Activated B cell treated with CpG ODN at 0.5 μM for 24 hours (primary cell): ENCODE results near the gene CFAP221. TPM values are rescaled to one million over a fixed set of nuclear protein-coding genes. Genes with fewer than 3 reads are reported as not detected.

Experiments
- ATAC-seq: fragments of 200-7000 bp; cut with Tn5 transposase; one replicate; pipeline ENCODE4 v1.10.0; 2021; ENCODE audit warnings: low read depth, mild to moderate bottlenecking, moderate library complexity
- CTCF ChIA-PET: fragments of 350-600 bp; sonication (Branson Sonifier 250); formaldehyde crosslinking; loops from one replicate; lab custom pipeline; 2021; ENCODE audit warnings: antibody characterized with exemption; lab: Charles Lee
- POLR2A ChIA-PET: fragments of 350-600 bp; sonication (Branson Sonifier 250); formaldehyde crosslinking; loops from one replicate; lab custom pipeline; 2021; ENCODE audit warnings: antibody characterized with exemption; lab: Charles Lee
- DNase-seq: peaks from one replicate; pipeline ENCODE4 v3.0.0; 2022
- H3K27ac Mint-ChIP-seq: one replicate; pipeline ENCODE4 v1.8.0; 2020; ENCODE audit warnings: mixed read lengths
- H3K27me3 Mint-ChIP-seq: one replicate; pipeline ENCODE4 v1.8.0; 2021; ENCODE audit warnings: mixed read lengths
- H3K36me3 Mint-ChIP-seq: one replicate; pipeline ENCODE4 v1.8.0; 2021; ENCODE audit warnings: low read depth, mixed read lengths
- H3K4me1 Mint-ChIP-seq: one replicate; pipeline ENCODE4 v1.8.0; 2021; ENCODE audit warnings: mixed read lengths
- H3K4me3 Mint-ChIP-seq: one replicate; pipeline ENCODE4 v1.8.0; 2020; ENCODE audit warnings: mild to moderate bottlenecking, mixed read lengths
- H3K9me3 Mint-ChIP-seq: one replicate; pipeline ENCODE4 v1.8.0; 2020; ENCODE audit warnings: mixed read lengths
- CTCF ChIP-seq: fragments of 200-600 bp; IDR thresholded peaks from one replicate; pipeline ENCODE4 v1.8.0; 2022; ENCODE audit warnings: antibody characterized with exemption, mild to moderate bottlenecking
- intact Hi-C: fragments of 100-400 bp; cut with micrococcal nuclease; formaldehyde crosslinking; loops from one replicate; pipeline ENCODE4 v1.15.1; 2024
- total RNA-seq: library from RNA; stranded (reverse); gene quantifications from 2 replicates; pipeline ENCODE4 v1.2.3, GENCODE V29; 2022

CFAP221 gene
- total RNA-seq, 1 donor from 2014 or later, result not detected

- CTCF ChIA-PET, result interaction anchor here (0.7 kb wide), 1 partner anchor 13 kb away, joined by 3 read pairs; no protein-coding TSS in a partner anchor
- no peak overlapping the region for H3K4me3 Mint-ChIP-seq
- no peaks in the 10 kb centered on the region for H3K9me3 Mint-ChIP-seq
- TF ChIP-seq CTCF, result no peak
- intact Hi-C loops, result no loop called here
- no peak for DNase-seq
- no peaks in the 10 kb centered on the region for H3K27me3 Mint-ChIP-seq
- H3K4me1 Mint-ChIP-seq, result no peaks in the 10 kb centered on the region
- ATAC-seq, result no peak
- no peaks in the 10 kb centered on the region for H3K36me3 Mint-ChIP-seq
- no peak overlapping the region for H3K27ac Mint-ChIP-seq
- POLR2A ChIA-PET, result no interaction called here
Measured at GRCh38 chr2:119671016-119671415, 126.8 kb downstream of the CFAP221 start.

DNA sequence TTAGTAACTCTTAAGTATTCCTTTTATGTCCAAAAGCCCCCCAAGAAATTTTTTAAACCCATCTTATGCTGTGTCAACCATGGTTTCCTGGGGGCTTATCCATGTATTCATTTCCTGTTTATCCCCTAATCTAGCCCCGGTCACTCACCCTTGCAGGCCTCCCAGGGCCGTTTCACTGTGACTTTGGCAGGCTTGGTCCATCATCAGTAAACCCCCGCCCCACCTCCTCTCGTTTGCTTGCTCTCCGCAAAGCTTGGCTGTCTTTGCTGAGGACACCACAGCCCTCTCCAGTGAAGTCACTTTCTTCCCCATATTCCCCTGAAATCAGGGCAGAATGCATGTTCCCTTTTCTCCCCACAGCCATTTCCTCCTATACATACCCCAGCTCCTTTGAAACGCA, 127.5 kb downstream of the CFAP221 start:
- no peak for ATAC-seq
- Mint-ChIP-seq H3K27me3 (no peaks in the 10 kb centered on the region), H3K4me3 (no peak overlapping the region), H3K4me1 (no peaks in the 10 kb centered on the region), H3K9me3 (no peaks in the 10 kb centered on the region), H3K36me3 (no peaks in the 10 kb centered on the region), H3K27ac (no peak overlapping the region)
- intact Hi-C loops, result no loop called here
- ChIA-PET CTCF (interaction anchor here (0.7 kb wide), 1 partner anchor 14 kb away, joined by 3 read pairs; no protein-coding TSS in a partner anchor), POLR2A (no interaction called here)
- DNase-seq, result no peak
- no peak for TF ChIP-seq CTCF

GRCh38 chr2:119672161-119672862, 128.1 kb downstream of the CFAP221 start:
- no peak for TF ChIP-seq CTCF
- Mint-ChIP-seq H3K27ac (no peak overlapping the region), H3K4me3 (no peak overlapping the region), H3K4me1 (no peaks in the 10 kb centered on the region), H3K36me3 (no peaks in the 10 kb centered on the region), H3K9me3 (no peaks in the 10 kb centered on the region), H3K27me3 (no peaks in the 10 kb centered on the region)
- CTCF ChIA-PET, result no interaction called here
- POLR2A ChIA-PET, result no interaction called here
- intact Hi-C loops, result no loop called here
- no peak for DNase-seq
- no peak for ATAC-seq

DNA sequence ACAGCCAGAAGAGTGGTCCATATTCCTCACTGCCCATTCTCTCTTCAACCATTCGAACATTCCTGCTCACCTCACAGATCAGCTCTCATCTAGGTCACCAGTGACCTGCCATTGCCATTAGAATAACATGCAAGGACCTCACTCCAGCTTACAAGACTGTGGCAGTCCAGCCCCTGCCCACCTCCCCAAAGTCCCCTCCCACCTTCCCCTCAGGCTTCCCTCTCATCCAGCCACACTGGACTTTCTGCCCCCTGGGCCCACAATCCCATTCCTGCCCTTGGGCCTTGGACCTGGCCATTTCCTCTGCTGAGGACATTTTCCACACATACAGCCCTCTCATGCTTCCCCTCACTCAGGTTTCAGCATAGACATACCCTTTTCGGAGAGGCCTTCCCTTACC, 129.5 kb downstream of the CFAP221 start:
- no peaks in the 10 kb centered on the region for H3K36me3 Mint-ChIP-seq
- H3K27ac Mint-ChIP-seq, result no peak overlapping the region
- peaks cover 5% of the 10 kb centered on the region for H3K4me1 Mint-ChIP-seq
- no peaks in the 10 kb centered on the region for H3K27me3 Mint-ChIP-seq
- ATAC-seq (no peak), DNase-seq (no peak)
- no peaks in the 10 kb centered on the region for H3K9me3 Mint-ChIP-seq
- ChIA-PET CTCF (no interaction called here), POLR2A (no interaction called here)
- intact Hi-C loops, result no loop called here
- no peak for TF ChIP-seq CTCF
- no peak overlapping the region for H3K4me3 Mint-ChIP-seq

- no peaks in the 10 kb centered on the region for H3K27me3 Mint-ChIP-seq
- H3K9me3 Mint-ChIP-seq, result no peaks in the 10 kb centered on the region
- peaks cover 12% of the 10 kb centered on the region for H3K4me1 Mint-ChIP-seq
- H3K27ac Mint-ChIP-seq, result no peak overlapping the region
- no peak for TF ChIP-seq CTCF
- intact Hi-C loops, result loop anchor here (5.0 kb wide), 3 partner anchors 243 to 1977 kb away; partner anchors contain the start of gene TMEM37
- ATAC-seq (no peak), DNase-seq (no peak)
- peaks cover 2% of the 10 kb centered on the region for H3K36me3 Mint-ChIP-seq
- POLR2A ChIA-PET, result interaction anchor here (0.7 kb wide), 1 partner anchor 28 kb away, joined by 5 read pairs; no protein-coding TSS in a partner anchor
- no peak overlapping the region for H3K4me3 Mint-ChIP-seq
- CTCF ChIA-PET, result no interaction called here
Measured at GRCh38 chr2:119674711-119675500, 130.7 kb downstream of the CFAP221 start.
